DND-41 (cell line): Measurements from ENCODE around the gene UBFD1.

ENCODE experiments used
- ATAC-seq: fragments of 200-7000 bp; cut with Tn5 transposase; 3 replicates; pipeline ENCODE4 v1.9.1; 2021; ENCODE audit warnings: low read depth; ENCODE audit not compliant: insufficient read depth
- DNase-seq: peaks from one replicate; pipeline ENCODE4 v3.0.0-alpha.2; 2020
- H2AFZ ChIP-seq: 2 replicates; pipeline ENCODE4 v1.6.0; 2012; ENCODE audit warnings: low read depth, low read length
- H3K27ac ChIP-seq: 2 replicates; pipeline ENCODE4 v1.5.1; 2012; ENCODE audit warnings: low read length, inconsistent platforms
- H3K27me3 ChIP-seq: fragments of 200-600 bp; sonication (generic); 2 replicates; pipeline ENCODE4 v1.6.0; 2012; ENCODE audit warnings: low read length, mild to moderate bottlenecking, inconsistent platforms; ENCODE audit not compliant: insufficient read depth, poor library complexity
- H3K36me3 ChIP-seq: 2 replicates; pipeline ENCODE4 v1.5.1; 2012; ENCODE audit warnings: low read length, inconsistent platforms; ENCODE audit not compliant: insufficient read depth
- H3K4me1 ChIP-seq: 2 replicates; pipeline ENCODE4 v1.5.1; 2012; ENCODE audit warnings: mild to moderate bottlenecking, low read length; ENCODE audit not compliant: insufficient read depth
- H3K4me2 ChIP-seq: 2 replicates; pipeline ENCODE4 v1.6.0; 2012; ENCODE audit warnings: mild to moderate bottlenecking, moderate library complexity, low read length, inconsistent platforms; ENCODE audit not compliant: insufficient read depth
- H3K4me3 ChIP-seq, 2 experiments: fragments of 200-600 bp in 1 of 2; shearing (Covaris generic) in 1 of 2; 2 replicates each; pipeline ENCODE4 v1.5.1; 2012 to 2016; ENCODE audit warnings: inconsistent platforms in 2 of 2, low read length in 2 of 2, mild to moderate bottlenecking in 2 of 2, low read depth in 1 of 2, moderate library complexity in 1 of 2
- H3K79me2 ChIP-seq: 2 replicates; pipeline ENCODE4 v1.6.0; 2012; ENCODE audit warnings: low read length, inconsistent platforms; ENCODE audit not compliant: insufficient read depth
- H3K9ac ChIP-seq: 2 replicates; pipeline ENCODE4 v1.6.0; 2012; ENCODE audit warnings: low read depth, mild to moderate bottlenecking, inconsistent platforms, low read length, moderate library complexity
- H3K9me3 ChIP-seq: 2 replicates; pipeline ENCODE4 v1.5.1; 2012; ENCODE audit warnings: low read length, moderate library complexity, mild to moderate bottlenecking, inconsistent platforms; ENCODE audit not compliant: insufficient read depth, severe bottlenecking
- H4K20me1 ChIP-seq: 2 replicates; pipeline ENCODE4 v1.6.0; 2012; ENCODE audit warnings: low read length; ENCODE audit not compliant: insufficient read depth
- EZH2 ChIP-seq: IDR thresholded peaks from 3 replicates; pipeline ENCODE4 v1.6.1; 2012; ENCODE audit warnings: borderline replicate concordance, low read depth, mild to moderate bottlenecking, moderate library complexity, low read length, inconsistent platforms; ENCODE audit not compliant: severe bottlenecking
- TF ChIP-seq, protein P1 (sequence below): IDR thresholded peaks from 2 replicates; pipeline ENCODE4 v1.5.1; 2012; ENCODE audit warnings: borderline replicate concordance, low read length, moderate library complexity, mild to moderate bottlenecking; ENCODE audit not compliant: poor library complexity, severe bottlenecking; ENCODE audit errors: extremely low read depth

The UBFD1 gene

DNA sequence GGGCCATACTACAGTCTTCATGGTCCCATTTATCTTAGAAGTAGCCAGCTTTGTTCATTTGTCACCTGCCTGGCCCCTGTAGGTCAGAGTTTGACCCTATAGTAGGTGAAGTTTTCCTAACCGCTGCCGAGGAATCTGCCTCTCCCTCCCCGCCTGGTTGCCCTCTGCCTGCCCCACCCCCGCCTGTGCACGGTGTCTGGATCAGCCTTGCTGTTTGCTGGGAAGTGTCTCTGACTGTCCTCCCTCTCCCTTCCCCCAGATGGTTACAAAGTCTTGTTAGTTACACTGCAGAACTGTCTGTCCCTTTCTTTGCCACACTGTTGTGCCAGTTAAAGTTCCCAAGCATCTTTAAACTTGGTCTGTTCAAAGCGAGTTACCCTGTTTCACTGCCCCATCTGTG is 5.7 kb downstream of the UBFD1 start:
- Histone ChIP-seq H4K20me1 (peaks cover 4% of the 10 kb centered on the region; the same call in 1 of the 2 replicates), H3K36me3 (peaks cover 89% of the 10 kb centered on the region), H3K4me3 (no peak overlapping the region), H3K27ac (no peak overlapping the region), H3K79me2 (peaks cover 31% of the 10 kb centered on the region), H3K4me1 (peaks cover 22% of the 10 kb centered on the region), H3K9me3 (no peaks in the 10 kb centered on the region), H3K27me3 (no peaks in the 10 kb centered on the region), H3K9ac (no peak overlapping the region), H3K4me2 (no peak overlapping the region), H2AFZ (no peak overlapping the region)
- TF ChIP-seq EZH2 = no peak
- TF ChIP-seq, protein P1, sequence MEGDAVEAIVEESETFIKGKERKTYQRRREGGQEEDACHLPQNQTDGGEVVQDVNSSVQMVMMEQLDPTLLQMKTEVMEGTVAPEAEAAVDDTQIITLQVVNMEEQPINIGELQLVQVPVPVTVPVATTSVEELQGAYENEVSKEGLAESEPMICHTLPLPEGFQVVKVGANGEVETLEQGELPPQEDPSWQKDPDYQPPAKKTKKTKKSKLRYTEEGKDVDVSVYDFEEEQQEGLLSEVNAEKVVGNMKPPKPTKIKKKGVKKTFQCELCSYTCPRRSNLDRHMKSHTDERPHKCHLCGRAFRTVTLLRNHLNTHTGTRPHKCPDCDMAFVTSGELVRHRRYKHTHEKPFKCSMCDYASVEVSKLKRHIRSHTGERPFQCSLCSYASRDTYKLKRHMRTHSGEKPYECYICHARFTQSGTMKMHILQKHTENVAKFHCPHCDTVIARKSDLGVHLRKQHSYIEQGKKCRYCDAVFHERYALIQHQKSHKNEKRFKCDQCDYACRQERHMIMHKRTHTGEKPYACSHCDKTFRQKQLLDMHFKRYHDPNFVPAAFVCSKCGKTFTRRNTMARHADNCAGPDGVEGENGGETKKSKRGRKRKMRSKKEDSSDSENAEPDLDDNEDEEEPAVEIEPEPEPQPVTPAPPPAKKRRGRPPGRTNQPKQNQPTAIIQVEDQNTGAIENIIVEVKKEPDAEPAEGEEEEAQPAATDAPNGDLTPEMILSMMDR = no peak
- no peak for ATAC-seq
- DNase-seq = no peak

DNA sequence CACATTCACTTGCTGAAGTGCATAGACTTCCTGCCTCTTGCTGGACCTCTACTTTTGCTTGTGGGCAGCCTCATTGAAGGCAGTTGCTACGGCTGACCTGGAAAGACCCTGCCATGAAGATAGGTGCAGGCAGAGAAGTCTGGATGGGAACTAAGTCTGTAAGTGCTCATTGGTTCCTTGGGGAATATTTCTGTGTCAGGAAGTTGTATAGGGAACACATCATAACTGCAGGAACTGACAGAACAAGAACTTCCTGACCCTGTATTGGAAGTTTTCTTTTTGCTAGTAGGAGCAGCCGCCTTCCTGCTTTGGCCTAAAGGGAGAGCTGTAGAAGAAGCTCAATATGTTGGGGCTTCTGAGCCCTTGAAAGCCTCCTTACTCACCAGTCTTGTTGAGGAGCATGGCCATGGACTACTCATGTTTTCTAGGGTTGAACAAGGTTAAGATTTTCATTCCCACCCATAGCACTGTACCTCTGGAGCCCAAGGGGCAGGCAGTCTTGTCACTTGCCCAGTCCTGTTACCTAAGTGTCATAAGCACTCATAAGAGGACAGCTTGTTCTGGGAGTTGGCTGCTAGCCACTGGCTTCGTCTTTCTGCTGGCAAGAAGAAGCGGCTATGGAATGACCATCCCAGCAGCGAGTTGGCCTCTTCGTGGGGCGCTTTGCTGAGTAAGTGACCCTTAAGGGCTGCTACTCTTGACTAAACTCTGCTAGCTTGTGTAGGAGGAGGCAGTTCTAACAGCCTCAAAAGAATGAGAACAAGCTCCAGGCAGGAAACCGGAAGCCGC is 7.2 kb downstream of the UBFD1 start:
- Histone ChIP-seq H3K36me3 (peaks cover 92% of the 10 kb centered on the region), H4K20me1 (peaks cover 3% of the 10 kb centered on the region; the same call in 1 of the 2 replicates), H3K9me3 (no peaks in the 10 kb centered on the region), H3K27me3 (no peaks in the 10 kb centered on the region), H3K27ac (no peak overlapping the region), H3K4me2 (no peak overlapping the region), H3K79me2 (peaks cover 15% of the 10 kb centered on the region), H3K9ac (no peak overlapping the region), H2AFZ (no peak overlapping the region), H3K4me3 (no peak overlapping the region), H3K4me1 (peaks cover 6% of the 10 kb centered on the region)
- DNase-seq (no peak), ATAC-seq (no peak)
- TF ChIP-seq EZH2 = no peak
- TF ChIP-seq, protein P1 = no peak

DNA sequence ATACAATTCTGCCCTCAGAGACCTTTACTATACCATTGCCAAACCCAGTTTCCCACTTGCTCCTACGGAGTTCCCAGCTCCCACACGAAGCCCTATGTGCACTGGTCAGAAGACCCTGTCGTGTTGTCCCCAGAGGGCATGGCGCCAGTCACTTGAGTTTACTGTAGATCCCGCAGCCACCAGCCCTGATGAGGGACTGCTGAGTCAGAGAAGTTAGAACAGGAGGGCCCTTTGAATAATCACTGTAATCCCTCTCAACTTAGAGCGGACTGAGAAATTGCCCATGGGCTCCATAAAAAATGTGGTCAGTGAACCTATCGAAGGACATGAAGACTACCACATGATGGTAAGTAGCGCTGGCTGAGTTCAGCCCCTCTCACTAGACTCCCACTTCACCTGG is 9.2 kb downstream of the UBFD1 start:
- Histone ChIP-seq H3K79me2 (no peaks in the 10 kb centered on the region; the same call in 1 of the 2 replicates), H3K4me1 (no peaks in the 10 kb centered on the region), H3K27ac (no peak overlapping the region), H4K20me1 (0 out of 2 replicates have a peak, but pooled peaks cover 3% of the 10 kb centered on the region), H3K27me3 (no peaks in the 10 kb centered on the region), H3K36me3 (peaks cover 89% of the 10 kb centered on the region), H2AFZ (no peak overlapping the region), H3K4me2 (no peak overlapping the region), H3K9me3 (no peaks in the 10 kb centered on the region), H3K9ac (no peak overlapping the region), H3K4me3 (no peak overlapping the region)
- TF ChIP-seq EZH2 = no peak
- TF ChIP-seq, protein P1 = no peak
- ATAC-seq (no peak), DNase-seq (no peak)
